ENCODE results near the gene LRRC42. TPM values are rescaled to one million over a fixed set of nuclear protein-coding genes. Genes with fewer than 3 reads are reported as not detected.

LRRC42 gene
- total and polyA plus RNA-seq, 4 donors, result 11.4 to 26.2 (median 16.8) TPM

GRCh38 chr1:53911442-53911841 lies 34.7 kb upstream of the LRRC42 start:
- peaks cover 0 to 6% of the 10 kb centered on the region in 2 donors for H3K36me3 ChIP-seq (ENCODE audit: control insufficient read depth in 1 of 2, insufficient read depth in 2 of 2, low read length in 1 of 2)
- no peak for ATAC-seq (ENCODE audit: low FRiP score)
- no peak overlapping the region for H3K4me3 ChIP-seq (ENCODE audit: low read length in 2 of 2)
- DNase-seq, result no peak
- intact Hi-C loops (cut with DNase I), result no loop called here
- WGBS, 2 donors, result 94 to 96% methylated on average over 4 of the region's 4 CpGs
- H3K27me3 ChIP-seq (ENCODE audit: control insufficient read depth in 1 of 2, insufficient read depth in 2 of 2, low read length in 1 of 2), result no peaks in the 10 kb centered on the region
- no peak overlapping the region for H3K27ac ChIP-seq (ENCODE audit: low read depth in 1 of 2, low read length in 2 of 2)
- H3K4me1 ChIP-seq (ENCODE audit: control insufficient read depth in 1 of 2, insufficient read depth in 2 of 2, low read length in 2 of 2), result no peaks in the 10 kb centered on the region
- no peaks in the 10 kb centered on the region for H3K9me3 ChIP-seq (ENCODE audit: control insufficient read depth, low read length)

DNA sequence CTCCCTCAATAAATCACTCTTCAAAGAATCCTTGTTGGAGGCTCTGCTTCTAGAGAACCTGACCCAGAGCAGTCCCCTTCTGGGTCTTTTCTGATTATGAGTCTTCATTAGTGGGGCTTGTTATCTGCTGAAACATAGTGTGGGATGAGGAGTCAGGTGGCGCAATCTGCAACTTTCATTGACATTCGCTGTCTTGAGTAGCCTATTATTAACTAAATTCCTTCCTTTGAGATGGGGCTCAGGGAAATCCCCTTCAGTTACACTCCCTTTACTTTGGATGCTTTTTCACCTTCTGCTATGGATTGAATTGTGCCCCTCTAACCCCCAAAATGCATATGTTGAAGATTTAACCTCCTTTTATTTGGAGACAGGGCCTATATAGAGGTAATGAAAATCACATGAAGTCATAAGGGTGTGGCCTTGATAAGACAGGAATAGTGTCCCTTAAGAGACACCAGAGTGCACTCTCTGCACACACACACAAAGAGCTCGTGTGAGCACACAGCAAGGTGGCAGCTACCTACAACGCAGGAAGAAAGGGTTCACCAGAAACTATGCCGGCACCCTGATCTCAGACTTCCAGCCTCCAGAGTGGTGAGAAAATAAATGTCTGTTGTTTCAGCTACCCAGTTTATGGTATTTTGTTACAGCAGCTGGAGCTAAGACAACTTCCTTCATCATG lies 32.7 kb upstream of the LRRC42 start:
- no peak for ATAC-seq (ENCODE audit: low FRiP score)

GRCh38 chr1:53918343-53918742 lies 27.8 kb upstream of the LRRC42 start:
- DNase-seq (no peak), ATAC-seq (ENCODE audit: low FRiP score) (no peak)
- H3K9me3 ChIP-seq (ENCODE audit: control insufficient read depth, low read length), result no peaks in the 10 kb centered on the region
- H3K4me1 ChIP-seq (ENCODE audit: control insufficient read depth in 1 of 2, insufficient read depth in 2 of 2, low read length in 2 of 2), result no peaks in the 10 kb centered on the region
- 60% methylated on average over 5 of the region's 5 CpGs for WGBS, 2 donors
- no peak overlapping the region for H3K4me3 ChIP-seq (ENCODE audit: low read length in 2 of 2)
- peaks cover 0 to 2% of the 10 kb centered on the region in 2 donors for H3K36me3 ChIP-seq (ENCODE audit: control insufficient read depth in 1 of 2, insufficient read depth in 2 of 2, low read length in 1 of 2)
- no peaks in the 10 kb centered on the region for H3K27me3 ChIP-seq (ENCODE audit: control insufficient read depth in 1 of 2, insufficient read depth in 2 of 2, low read length in 1 of 2)
- intact Hi-C loops (cut with DNase I), result no loop called here
- H3K27ac ChIP-seq (ENCODE audit: low read depth in 1 of 2, low read length in 2 of 2), result no peak overlapping the region

More for the DNA sequence above, 32.7 kb upstream of the LRRC42 start:
- no peaks in the 10 kb centered on the region for H3K9me3 ChIP-seq (ENCODE audit: control insufficient read depth, low read length)
- H3K36me3 ChIP-seq (ENCODE audit: control insufficient read depth in 1 of 2, insufficient read depth in 2 of 2, low read length in 1 of 2), result peaks cover 0 to 6% of the 10 kb centered on the region in 2 donors
- intact Hi-C loops (cut with DNase I), result no loop called here
- H3K27ac ChIP-seq (ENCODE audit: low read depth in 1 of 2, low read length in 2 of 2), result no peak overlapping the region
- no peak overlapping the region for H3K4me3 ChIP-seq (ENCODE audit: low read length in 2 of 2)
- H3K4me1 ChIP-seq (ENCODE audit: control insufficient read depth in 1 of 2, insufficient read depth in 2 of 2, low read length in 2 of 2), result no peaks in the 10 kb centered on the region
- no peaks in the 10 kb centered on the region for H3K27me3 ChIP-seq (ENCODE audit: control insufficient read depth in 1 of 2, insufficient read depth in 2 of 2, low read length in 1 of 2)
- WGBS, 2 donors, result 87 to 88% methylated on average over 5 of the region's 5 CpGs
- no peak for DNase-seq

GRCh38 chr1:53919675-53920066 lies 26.5 kb upstream of the LRRC42 start:
- peak in 1 of 2 donors; percentile 58 for DNase-seq
- Histone ChIP-seq H3K27ac (ENCODE audit: low read depth in 1 of 2, low read length in 2 of 2) (no peak overlapping the region), H3K4me1 (ENCODE audit: control insufficient read depth in 1 of 2, insufficient read depth in 2 of 2, low read length in 2 of 2) (no peaks in the 10 kb centered on the region), H3K4me3 (ENCODE audit: low read length in 2 of 2) (no peak overlapping the region), H3K36me3 (ENCODE audit: control insufficient read depth in 1 of 2, insufficient read depth in 2 of 2, low read length in 1 of 2) (peaks cover 0 to 2% of the 10 kb centered on the region in 2 donors), H3K27me3 (ENCODE audit: control insufficient read depth in 1 of 2, insufficient read depth in 2 of 2, low read length in 1 of 2) (no peaks in the 10 kb centered on the region), H3K9me3 (ENCODE audit: control insufficient read depth, low read length) (no peaks in the 10 kb centered on the region)
- WGBS, 2 donors, result 42 to 48% methylated on average over 3 of the region's 3 CpGs
- intact Hi-C loops (cut with DNase I), result no loop called here
- no peak for ATAC-seq (ENCODE audit: low FRiP score)

GRCh38 chr1:53927376-53927881 lies 18.7 kb upstream of the LRRC42 start:
- ATAC-seq (ENCODE audit: low FRiP score), result no peak
- 93 to 99% methylated on average over 2 of the region's 2 CpGs for WGBS, 2 donors
- Histone ChIP-seq H3K9me3 (ENCODE audit: control insufficient read depth, low read length) (no peaks in the 10 kb centered on the region), H3K4me1 (ENCODE audit: control insufficient read depth in 1 of 2, insufficient read depth in 2 of 2, low read length in 2 of 2) (no peaks in the 10 kb centered on the region), H3K27ac (ENCODE audit: low read depth in 1 of 2, low read length in 2 of 2) (no peak overlapping the region), H3K4me3 (ENCODE audit: low read length in 2 of 2) (no peak overlapping the region), H3K27me3 (ENCODE audit: control insufficient read depth in 1 of 2, insufficient read depth in 2 of 2, low read length in 1 of 2) (no peaks in the 10 kb centered on the region), H3K36me3 (ENCODE audit: control insufficient read depth in 1 of 2, insufficient read depth in 2 of 2, low read length in 1 of 2) (peaks cover 5 to 10% of the 10 kb centered on the region in 2 donors)
- intact Hi-C loops (cut with DNase I), result no loop called here
- DNase-seq, result no peak

GRCh38 chr1:53929246-53929960 lies 16.7 kb upstream of the LRRC42 start:
- Histone ChIP-seq H3K27ac (ENCODE audit: low read depth in 1 of 2, low read length in 2 of 2) (no peak overlapping the region), H3K4me3 (ENCODE audit: low read length in 2 of 2) (no peak overlapping the region), H3K4me1 (ENCODE audit: control insufficient read depth in 1 of 2, insufficient read depth in 2 of 2, low read length in 2 of 2) (no peaks in the 10 kb centered on the region), H3K27me3 (ENCODE audit: control insufficient read depth in 1 of 2, insufficient read depth in 2 of 2, low read length in 1 of 2) (no peaks in the 10 kb centered on the region), H3K9me3 (ENCODE audit: control insufficient read depth, low read length) (no peaks in the 10 kb centered on the region), H3K36me3 (ENCODE audit: control insufficient read depth in 1 of 2, insufficient read depth in 2 of 2, low read length in 1 of 2) (peaks cover 5 to 10% of the 10 kb centered on the region in 2 donors)
- no peak for DNase-seq
- intact Hi-C loops (cut with DNase I), result no loop called here
- ATAC-seq (ENCODE audit: low FRiP score), result no peak
- 42 to 46% methylated on average over 2 of the region's 2 CpGs for WGBS, 2 donors

- 86 to 87% methylated on average over 3 of the region's 3 CpGs for WGBS, 2 donors
- H3K36me3 ChIP-seq (ENCODE audit: control insufficient read depth in 1 of 2, insufficient read depth in 2 of 2, low read length in 1 of 2), result peaks cover 5 to 10% of the 10 kb centered on the region in 2 donors
- no peaks in the 10 kb centered on the region for H3K4me1 ChIP-seq (ENCODE audit: control insufficient read depth in 1 of 2, insufficient read depth in 2 of 2, low read length in 2 of 2)
Measured at GRCh38 chr1:53930932-53931331, 15.2 kb upstream of the LRRC42 start.

GRCh38 chr1:53931523-53931922 lies 14.6 kb upstream of the LRRC42 start:
- DNase-seq (no peak), ATAC-seq (ENCODE audit: low FRiP score) (no peak)
- Histone ChIP-seq H3K4me1 (ENCODE audit: control insufficient read depth in 1 of 2, insufficient read depth in 2 of 2, low read length in 2 of 2) (no peaks in the 10 kb centered on the region), H3K9me3 (ENCODE audit: control insufficient read depth, low read length) (no peaks in the 10 kb centered on the region), H3K27me3 (ENCODE audit: control insufficient read depth in 1 of 2, insufficient read depth in 2 of 2, low read length in 1 of 2) (no peaks in the 10 kb centered on the region), H3K27ac (ENCODE audit: low read depth in 1 of 2, low read length in 2 of 2) (no peak overlapping the region), H3K4me3 (ENCODE audit: low read length in 2 of 2) (no peak overlapping the region), H3K36me3 (ENCODE audit: control insufficient read depth in 1 of 2, insufficient read depth in 2 of 2, low read length in 1 of 2) (peaks cover 5 to 10% of the 10 kb centered on the region in 2 donors)
- WGBS, 2 donors, result 99% methylated on average over 2 of the region's 2 CpGs
- intact Hi-C loops (cut with DNase I), result no loop called here

More at GRCh38 chr1:53930932-53931331, 15.2 kb upstream of the LRRC42 start:
- no peak for DNase-seq
- H3K4me3 ChIP-seq (ENCODE audit: low read length in 2 of 2), result no peak overlapping the region
- no peak for ATAC-seq (ENCODE audit: low FRiP score)
- H3K9me3 ChIP-seq (ENCODE audit: control insufficient read depth, low read length), result no peaks in the 10 kb centered on the region
- H3K27ac ChIP-seq (ENCODE audit: low read depth in 1 of 2, low read length in 2 of 2), result no peak overlapping the region
- intact Hi-C loops (cut with DNase I), result no loop called here
- no peaks in the 10 kb centered on the region for H3K27me3 ChIP-seq (ENCODE audit: control insufficient read depth in 1 of 2, insufficient read depth in 2 of 2, low read length in 1 of 2)

Measured in aorta (tissue), 5 donors.